Nucleus accumbens (tissue), 56 donors: ENCODE data around the gene APBA1.
A peak's percentile ranks its signal among the peaks of the same experiment; 100 is the strongest.

Source experiments
- DNase-seq, 56 donors: peaks; one replicate each; lab custom pipeline; 2025; lab: John Stamatoyannopoulos, UW

Gene APBA1

DNA sequence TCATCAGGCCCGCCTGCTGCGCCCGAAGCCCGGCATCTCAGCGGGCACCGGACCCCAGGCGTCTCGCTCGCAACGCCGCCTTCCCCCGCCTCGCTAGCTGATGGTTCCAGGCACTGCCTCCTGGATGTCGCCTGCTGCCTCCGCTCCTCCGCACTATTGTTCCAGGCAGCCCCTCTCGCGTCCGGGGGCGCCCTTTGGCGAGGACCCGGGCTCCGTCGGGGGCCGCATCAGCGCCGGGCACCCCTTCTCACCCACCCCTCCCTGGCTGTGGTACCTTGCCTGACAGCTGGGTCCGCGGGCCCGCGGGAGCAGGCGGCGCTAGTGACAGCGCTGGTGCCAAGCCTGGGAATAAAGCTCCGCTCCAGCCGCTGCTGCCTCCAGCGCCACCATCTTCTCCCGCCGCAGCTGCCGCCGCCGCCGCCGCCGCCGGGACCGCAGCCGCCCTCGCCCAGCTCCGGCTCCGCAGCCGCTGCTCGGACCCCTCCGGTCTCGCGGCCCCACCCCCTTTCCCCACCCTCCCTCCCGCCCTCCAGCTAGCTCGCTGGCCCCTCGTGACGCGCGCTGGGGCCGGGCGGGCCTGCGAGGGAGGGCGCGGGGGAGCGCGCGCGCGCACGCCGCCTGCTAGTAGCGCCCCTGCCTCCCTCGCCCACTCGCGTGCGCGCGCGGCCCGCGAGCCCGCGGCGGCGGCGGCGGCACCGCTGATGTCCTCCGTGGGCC, at the start of gene APBA1:
Gene APBA1, minus strand, starts transcription at position 493 of the 717 bp plus-strand sequence.
- peak in 55 of 56 donors; percentile 13 to 90 (median 79) for DNase-seq

- no peak for DNase-seq
Measured at GRCh38 chr9:69719983-69720382, 47.8 kb upstream of the APBA1 start.

- DNase-seq = no peak
Measured at GRCh38 chr9:69719367-69719766, 47.2 kb upstream of the APBA1 start.

DNA sequence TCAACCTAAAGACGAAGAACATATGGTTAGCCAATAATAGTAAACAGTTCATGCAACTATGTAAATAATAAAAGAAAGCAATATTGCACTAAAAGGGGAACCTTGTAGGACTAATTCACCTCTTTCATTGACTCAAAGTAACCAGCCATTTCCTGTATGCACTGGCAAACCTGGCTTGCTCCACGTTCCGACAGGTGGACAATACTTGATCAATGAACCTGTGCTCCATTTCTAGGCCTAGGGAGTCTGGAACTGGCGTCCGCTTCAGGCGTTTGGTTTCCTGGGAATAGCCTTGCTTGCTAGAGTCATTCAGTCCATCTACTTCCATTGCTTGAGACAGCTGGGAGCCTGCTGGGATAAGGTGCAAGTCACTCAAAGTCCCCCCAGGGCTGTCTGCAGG, 46.0 kb upstream of the APBA1 start:
- DNase-seq = no peak

- no peak for DNase-seq
Measured at GRCh38 chr9:69715825-69716224, 43.7 kb upstream of the APBA1 start.

DNA sequence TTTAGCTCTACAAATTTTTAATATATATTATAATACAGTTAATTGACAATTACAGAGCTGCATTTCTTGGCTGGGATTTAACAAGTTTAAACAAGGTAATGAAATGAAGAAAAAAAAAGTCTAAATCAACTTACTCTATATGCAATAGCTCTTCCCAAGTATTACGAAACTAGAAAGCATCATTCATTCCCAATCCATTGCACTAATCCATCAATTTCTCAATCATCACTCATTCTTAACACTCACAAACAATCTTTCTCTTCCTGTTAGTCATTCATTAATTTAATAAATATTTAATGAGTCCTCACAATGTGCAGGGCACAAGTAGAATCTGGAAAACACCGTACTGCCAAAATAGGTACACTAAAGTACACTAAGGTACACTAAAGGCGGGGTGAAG, 42.9 kb upstream of the APBA1 start:
- DNase-seq = no peak

DNA sequence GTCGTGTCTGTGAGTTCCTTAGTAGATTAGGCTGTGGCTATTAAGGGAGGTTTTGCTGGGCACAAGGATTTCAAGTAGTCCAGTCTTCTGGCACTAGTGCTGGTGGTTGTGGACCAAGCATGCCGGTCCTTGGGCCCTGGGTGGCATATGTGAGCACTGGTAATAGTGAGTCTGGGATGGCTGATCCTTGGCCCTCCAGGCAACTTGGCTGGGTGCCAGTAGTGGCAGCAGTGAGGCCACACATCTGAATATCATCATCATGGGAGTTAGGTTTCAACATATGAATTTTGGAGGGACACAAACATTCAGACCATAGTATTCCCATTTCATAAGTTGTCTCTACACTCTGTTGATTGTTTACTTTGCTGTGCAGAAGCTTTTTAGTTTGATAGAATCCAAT, 25.3 kb upstream of the APBA1 start:
- DNase-seq = no peak

DNA sequence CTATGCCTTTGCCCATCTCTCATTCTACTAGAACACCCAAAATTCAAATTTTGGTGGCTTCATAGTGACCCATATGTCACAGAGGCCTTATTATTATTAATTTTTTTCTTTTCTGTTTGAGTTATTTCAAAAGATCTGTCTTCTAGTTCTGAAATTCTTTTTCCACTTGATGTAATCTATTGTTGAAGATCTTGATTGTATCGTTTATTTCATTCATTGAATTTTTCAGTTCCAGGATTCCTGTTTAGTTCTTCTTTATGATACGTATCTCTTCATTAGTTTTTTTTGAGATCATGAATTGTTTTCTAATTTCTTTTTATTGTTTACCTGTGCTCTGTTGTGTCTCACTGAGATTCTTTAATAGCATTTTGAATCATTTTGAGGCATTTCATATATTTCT, 24.6 kb upstream of the APBA1 start:
- DNase-seq = no peak

GRCh38 chr9:69689991-69690538, 17.9 kb upstream of the APBA1 start:
- DNase-seq = no peak

GRCh38 chr9:69683927-69684326, 11.8 kb upstream of the APBA1 start:
- no peak for DNase-seq

DNA sequence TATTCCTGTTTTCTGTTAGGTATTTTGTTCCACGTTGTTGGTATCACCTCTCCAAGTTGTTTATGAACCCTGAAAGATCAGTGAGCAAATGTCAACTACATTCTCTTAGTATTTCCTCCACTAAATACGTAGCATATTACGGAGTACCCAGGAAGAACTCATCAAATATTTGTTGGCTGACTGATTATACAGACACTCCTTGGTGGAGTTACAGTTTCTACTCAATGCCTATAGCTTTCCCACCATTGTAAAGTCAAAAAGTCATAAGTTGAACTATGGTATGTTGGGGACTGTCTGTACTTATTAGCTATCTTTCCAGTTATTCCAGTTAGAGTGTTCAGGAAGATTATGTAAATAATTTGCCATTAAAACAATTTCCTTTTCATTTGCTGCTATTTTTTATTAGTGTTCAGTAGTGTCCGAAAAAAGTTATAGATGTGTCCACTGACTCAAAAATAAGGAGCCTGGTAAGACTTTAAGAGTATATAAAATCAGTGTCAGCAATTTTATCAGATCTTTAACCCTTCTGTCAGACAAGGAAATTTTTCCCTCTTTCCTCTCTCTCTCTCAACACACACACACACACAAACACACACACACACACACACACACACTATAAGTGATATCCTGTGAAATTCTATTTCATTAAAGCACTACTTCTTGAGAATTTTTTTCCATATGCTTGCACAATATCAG, 6.8 kb upstream of the APBA1 start:
- DNase-seq = no peak

- DNase-seq = no peak
Measured at GRCh38 chr9:69677931-69678330, 5.8 kb upstream of the APBA1 start.

DNA sequence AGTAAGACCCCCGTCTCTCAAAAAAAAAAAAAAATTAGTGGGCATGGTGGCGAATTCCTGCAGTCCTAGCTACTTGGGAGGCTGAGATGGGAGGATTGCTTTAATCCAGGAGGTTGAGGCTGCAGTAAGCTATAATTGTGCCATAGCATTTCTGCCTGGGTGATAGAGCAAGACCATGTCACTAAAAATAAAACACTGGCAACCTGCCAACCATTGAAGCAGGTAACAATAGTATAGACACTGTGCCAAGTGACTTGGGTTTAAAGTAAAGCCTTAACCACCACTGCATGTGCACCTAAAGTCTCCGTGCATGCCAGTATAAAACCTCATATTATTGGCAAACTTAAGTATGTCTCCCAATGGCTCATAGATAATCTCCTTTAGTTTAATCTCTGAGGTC, 3.4 kb upstream of the APBA1 start:
- DNase-seq = no peak

DNA sequence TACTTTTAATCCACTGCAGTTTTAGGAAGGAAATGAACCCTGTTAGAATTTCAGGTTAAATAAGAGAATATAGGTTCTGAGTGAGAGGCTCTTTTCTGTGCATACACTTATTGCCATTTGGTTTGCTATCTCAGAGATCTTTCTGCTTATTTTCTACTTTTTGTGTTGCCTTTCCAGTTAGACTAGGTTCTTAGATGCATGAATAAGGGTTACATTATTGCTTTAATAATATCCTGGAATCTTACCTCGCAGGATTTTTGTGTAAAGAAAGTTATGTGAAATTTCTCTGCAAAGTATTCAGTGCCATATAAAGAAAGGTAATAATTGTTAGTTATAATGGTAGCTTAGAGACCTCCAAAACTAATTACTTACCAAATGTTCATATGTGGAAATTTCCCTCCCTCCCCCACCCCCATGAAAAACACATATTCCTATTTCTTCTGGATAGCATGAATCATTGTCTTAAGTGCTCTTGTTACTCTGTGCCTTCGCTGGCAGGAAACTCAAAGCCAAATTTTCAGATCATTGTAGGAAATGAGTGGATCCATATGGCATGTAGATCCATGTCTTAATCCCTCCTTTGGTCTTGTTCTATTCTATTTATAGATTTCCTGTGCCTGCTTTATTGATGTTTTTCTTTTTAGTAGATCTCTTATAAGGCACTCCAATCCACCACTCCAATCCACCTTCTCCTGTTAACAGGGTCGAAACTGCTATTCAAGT, 2.7 kb upstream of the APBA1 start:
- no peak for DNase-seq

GRCh38 chr9:69674112-69674685, 2.0 kb upstream of the APBA1 start:
- DNase-seq = no peak

DNA sequence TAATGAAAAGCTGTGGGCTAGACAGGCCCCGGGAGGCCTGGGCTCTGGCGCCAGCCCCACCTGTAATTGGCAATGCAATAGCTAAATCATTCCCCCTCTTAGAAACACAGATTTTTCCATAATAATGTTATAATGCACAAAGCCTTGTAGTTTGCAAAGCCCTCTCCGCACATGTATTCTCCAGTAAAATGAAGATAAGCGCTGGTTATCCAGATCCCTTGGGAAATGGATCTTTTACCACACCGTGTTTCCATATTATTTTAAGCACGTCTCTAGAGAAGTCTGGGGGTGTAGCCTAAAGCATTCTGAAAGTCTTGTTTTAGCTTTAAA, 1.1 kb upstream of the APBA1 start:
- DNase-seq = peak in 1 of 56 donors; percentile 58

- peak in 55 of 56 donors; percentile 26 to 88 (median 79) for DNase-seq
Measured at GRCh38 chr9:69672596-69673310, 582 bp upstream of the APBA1 start.

DNA sequence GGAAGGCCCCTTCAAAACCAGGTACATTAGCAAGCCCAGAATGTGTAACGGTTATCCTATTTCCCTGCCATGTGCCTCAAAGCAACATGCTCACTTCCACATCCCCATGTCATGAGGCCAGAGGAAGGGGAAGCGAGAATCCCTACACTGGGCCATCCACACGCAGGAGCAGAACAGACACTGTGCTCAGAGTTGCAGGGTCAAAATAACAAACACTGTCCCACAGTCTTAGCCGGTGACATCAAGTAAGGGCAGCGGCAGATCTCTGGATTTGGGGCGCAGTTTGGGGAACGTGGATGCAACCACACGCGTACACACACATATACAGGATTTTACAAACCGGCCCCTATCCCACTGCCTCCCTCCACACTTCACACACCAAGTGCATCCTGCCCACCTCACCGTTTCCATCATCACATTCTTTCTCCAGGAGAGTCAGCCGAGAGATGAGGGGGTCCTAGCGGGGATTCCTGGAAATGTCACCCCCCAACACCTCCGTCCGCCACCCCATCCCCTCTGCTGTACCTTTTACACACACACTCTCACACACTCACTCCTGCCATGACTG, 776 bp downstream of the APBA1 start:
- peak in 42 of 56 donors; percentile 2 to 73 (median 45) for DNase-seq

DNA sequence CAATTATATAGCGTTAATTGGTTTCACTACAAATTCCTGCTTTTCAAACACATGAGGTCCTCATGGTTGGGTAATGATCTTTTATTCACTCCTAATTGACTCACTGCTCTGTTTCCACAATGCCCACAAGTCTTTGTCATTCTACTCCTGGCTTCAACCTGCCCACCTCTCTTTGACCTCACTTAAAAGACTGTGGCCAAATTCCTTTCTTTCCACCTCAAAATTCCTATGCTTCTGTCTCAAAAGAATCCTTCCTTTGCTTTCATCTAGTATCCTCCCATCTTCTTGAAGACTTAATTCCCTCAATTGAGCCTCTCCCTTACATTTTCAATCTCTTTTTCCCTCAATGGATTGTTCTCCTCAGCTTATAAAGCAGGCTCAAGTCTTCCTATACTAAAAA, 4.9 kb downstream of the APBA1 start:
- DNase-seq = no peak

DNA sequence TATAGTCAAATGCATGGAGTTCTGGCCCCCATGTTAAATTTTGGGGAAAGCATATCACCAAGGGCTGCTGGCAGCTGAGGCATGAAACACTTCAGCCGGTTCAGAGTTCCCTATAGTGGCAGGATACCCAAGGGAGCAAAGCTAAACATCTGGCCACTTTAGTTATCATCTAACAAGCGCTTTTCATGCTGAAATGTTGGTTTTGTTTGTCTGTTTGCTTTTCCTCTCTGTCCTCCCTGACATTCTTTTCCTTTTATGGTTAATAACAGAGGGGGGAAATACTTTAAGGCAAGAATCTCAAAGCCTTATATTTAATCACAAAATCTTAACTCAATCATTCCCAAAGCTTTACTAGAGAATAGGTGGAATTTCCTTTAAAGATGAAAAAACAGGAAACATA, 11.9 kb downstream of the APBA1 start:
- DNase-seq = no peak
